MM.1S (cell line): Measurements from ENCODE around the gene FRAS1.

Experiments used
- DNase-seq: peaks from one replicate; pipeline ENCODE4 v3.0.0-alpha.2; 2015
- H2AFZ ChIP-seq: fragments of 300-600 bp; sonication (generic); 2 replicates; pipeline ENCODE4 v1.6.0; 2016; ENCODE audit warnings: antibody characterized with exemption, low read length
- H3F3A ChIP-seq: fragments of 300-600 bp; sonication (generic); 2 replicates; pipeline ENCODE4 v1.6.1; 2016; ENCODE audit warnings: mild to moderate bottlenecking, antibody characterized with exemption, low read length, moderate library complexity, mixed read lengths; ENCODE audit not compliant: insufficient read depth
- H3K27ac ChIP-seq: fragments of 300-600 bp; sonication (generic); 2 replicates; pipeline ENCODE4 v1.5.1; 2016; ENCODE audit warnings: mild to moderate bottlenecking, low read length
- H3K27me3 ChIP-seq: fragments of 300-600 bp; sonication (generic); replicated peaks from 2 replicates; pipeline ENCODE4 v1.6.0; 2016; ENCODE audit warnings: low read length; ENCODE audit not compliant: insufficient read depth
- H3K36me3 ChIP-seq: fragments of 300-600 bp; sonication (generic); replicated peaks from 2 replicates; pipeline ENCODE4 v1.6.1; 2016; ENCODE audit warnings: mild to moderate bottlenecking, low read length, mixed read lengths; ENCODE audit not compliant: insufficient read depth
- H3K4me1 ChIP-seq: fragments of 300-600 bp; sonication (generic); 2 replicates; pipeline ENCODE4 v1.6.1; 2016; ENCODE audit warnings: low read length, mixed read lengths
- H3K4me2 ChIP-seq: fragments of 300-600 bp; sonication (generic); 2 replicates; pipeline ENCODE4 v1.6.0; 2016; ENCODE audit warnings: low read depth, low read length
- H3K4me3 ChIP-seq: fragments of 300-600 bp; sonication (generic); 2 replicates; pipeline ENCODE4 v1.5.1; 2016; ENCODE audit warnings: low read length, mixed read lengths
- H3K79me2 ChIP-seq: fragments of 300-600 bp; sonication (generic); 2 replicates; pipeline ENCODE4 v1.6.1; 2016; ENCODE audit warnings: mixed run types, low read length, mixed read lengths
- H3K9ac ChIP-seq: fragments of 300-600 bp; sonication (generic); 2 replicates; pipeline ENCODE4 v1.6.1; 2016; ENCODE audit warnings: low read length, mixed read lengths
- H3K9me2 ChIP-seq: fragments of 300-600 bp; sonication (generic); replicated peaks from 2 replicates; pipeline ENCODE4 v1.6.1; 2016; ENCODE audit warnings: mild to moderate bottlenecking, low read length, mixed read lengths; ENCODE audit not compliant: insufficient read depth
- H3K9me3 ChIP-seq: fragments of 300-600 bp; sonication (generic); replicated peaks from 2 replicates; pipeline ENCODE4 v1.6.1; 2016; ENCODE audit warnings: mild to moderate bottlenecking, low read length, mixed read lengths; ENCODE audit not compliant: insufficient read depth
- H4K20me1 ChIP-seq: fragments of 300-600 bp; sonication (generic); 2 replicates; pipeline ENCODE4 v1.6.1; 2016; ENCODE audit warnings: mild to moderate bottlenecking, low read length, moderate library complexity, mixed read lengths; ENCODE audit not compliant: insufficient read depth
- EZH2 ChIP-seq: fragments of 300-600 bp; sonication (generic); optimal IDR thresholded peaks from 2 replicates; pipeline ENCODE3; 2017; ENCODE audit warnings: low read depth, mild to moderate bottlenecking, antibody characterized with exemption, low read length, mixed read lengths
- EZH2phosphoT487 ChIP-seq: fragments of 300-600 bp; sonication (generic); IDR thresholded peaks from 2 replicates; pipeline ENCODE4 v1.6.1; 2018; ENCODE audit warnings: antibody characterized with exemption, low read length
- TF ChIP-seq, protein P1 (sequence below): fragments of 300-600 bp; sonication (generic); IDR thresholded peaks from 2 replicates; pipeline ENCODE4 v1.5.1; 2016; ENCODE audit warnings: antibody characterized with exemption, low read length, mixed read lengths

The FRAS1 gene

DNA sequence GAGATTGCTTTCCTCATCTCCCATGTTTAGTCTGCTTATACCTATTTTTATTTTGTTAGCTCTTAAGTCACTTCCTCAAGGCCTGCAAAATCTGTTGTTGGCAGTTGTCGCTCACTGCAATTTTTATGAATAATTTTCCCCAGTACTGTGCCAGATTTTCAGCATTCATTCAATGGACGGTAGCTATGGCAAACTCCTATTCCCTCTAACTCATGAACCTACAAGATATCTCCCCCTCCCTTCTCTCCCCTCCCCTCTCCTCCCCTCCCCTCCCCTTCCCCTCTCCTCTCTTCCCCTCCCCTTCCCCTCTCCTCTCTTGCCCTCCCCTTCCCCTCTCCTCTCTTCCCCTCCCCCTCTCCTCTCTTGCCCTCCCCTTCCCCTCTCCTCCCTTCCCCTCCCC lies 160.4 kb downstream of the FRAS1 start:
- H3K9ac ChIP-seq: no peak overlapping the region
- H3K4me2 ChIP-seq: no peak overlapping the region
- no peaks in the 10 kb centered on the region for H3K79me2 ChIP-seq
- no peaks in the 10 kb centered on the region for H3K27me3 ChIP-seq
- no peak for DNase-seq
- no peaks in the 10 kb centered on the region for H3K4me1 ChIP-seq
- H3K4me3 ChIP-seq: no peak overlapping the region
- no peaks in the 10 kb centered on the region for H3K36me3 ChIP-seq
- no peaks in the 10 kb centered on the region for H4K20me1 ChIP-seq
- TF ChIP-seq EZH2 (no peak), EZH2phosphoT487 (no peak)
- TF ChIP-seq, protein P1, sequence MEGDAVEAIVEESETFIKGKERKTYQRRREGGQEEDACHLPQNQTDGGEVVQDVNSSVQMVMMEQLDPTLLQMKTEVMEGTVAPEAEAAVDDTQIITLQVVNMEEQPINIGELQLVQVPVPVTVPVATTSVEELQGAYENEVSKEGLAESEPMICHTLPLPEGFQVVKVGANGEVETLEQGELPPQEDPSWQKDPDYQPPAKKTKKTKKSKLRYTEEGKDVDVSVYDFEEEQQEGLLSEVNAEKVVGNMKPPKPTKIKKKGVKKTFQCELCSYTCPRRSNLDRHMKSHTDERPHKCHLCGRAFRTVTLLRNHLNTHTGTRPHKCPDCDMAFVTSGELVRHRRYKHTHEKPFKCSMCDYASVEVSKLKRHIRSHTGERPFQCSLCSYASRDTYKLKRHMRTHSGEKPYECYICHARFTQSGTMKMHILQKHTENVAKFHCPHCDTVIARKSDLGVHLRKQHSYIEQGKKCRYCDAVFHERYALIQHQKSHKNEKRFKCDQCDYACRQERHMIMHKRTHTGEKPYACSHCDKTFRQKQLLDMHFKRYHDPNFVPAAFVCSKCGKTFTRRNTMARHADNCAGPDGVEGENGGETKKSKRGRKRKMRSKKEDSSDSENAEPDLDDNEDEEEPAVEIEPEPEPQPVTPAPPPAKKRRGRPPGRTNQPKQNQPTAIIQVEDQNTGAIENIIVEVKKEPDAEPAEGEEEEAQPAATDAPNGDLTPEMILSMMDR: no peak
- no peaks in the 10 kb centered on the region for H3K9me2 ChIP-seq
- H3K9me3 ChIP-seq: no peaks in the 10 kb centered on the region
- H3K27ac ChIP-seq: no peak overlapping the region
- H3F3A ChIP-seq: no peaks in the 10 kb centered on the region
- no peak overlapping the region for H2AFZ ChIP-seq

DNA sequence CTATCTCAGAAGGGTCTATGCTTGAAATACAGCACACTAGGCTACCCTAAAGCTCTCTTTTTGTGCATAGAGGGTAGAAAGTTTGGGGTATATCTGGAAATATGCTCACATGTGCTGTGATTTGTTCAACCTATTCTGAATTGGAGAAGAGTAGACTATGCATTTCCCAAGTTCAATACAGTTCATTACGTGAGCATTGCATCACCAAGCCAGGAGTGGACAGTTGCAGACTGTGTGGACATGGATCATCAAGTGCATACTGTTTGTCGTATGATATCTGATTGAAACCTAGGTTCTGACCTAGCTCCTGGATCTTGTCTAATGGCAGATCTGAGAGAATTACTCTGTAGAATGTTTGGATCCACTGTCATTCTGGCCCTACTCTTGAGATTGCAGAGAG lies 161.1 kb downstream of the FRAS1 start:
- Histone ChIP-seq H3K27me3 (no peaks in the 10 kb centered on the region), H3F3A (no peaks in the 10 kb centered on the region)
- TF ChIP-seq, protein P1: no peak
- TF ChIP-seq EZH2phosphoT487: no peak
- TF ChIP-seq EZH2: no peak

DNA sequence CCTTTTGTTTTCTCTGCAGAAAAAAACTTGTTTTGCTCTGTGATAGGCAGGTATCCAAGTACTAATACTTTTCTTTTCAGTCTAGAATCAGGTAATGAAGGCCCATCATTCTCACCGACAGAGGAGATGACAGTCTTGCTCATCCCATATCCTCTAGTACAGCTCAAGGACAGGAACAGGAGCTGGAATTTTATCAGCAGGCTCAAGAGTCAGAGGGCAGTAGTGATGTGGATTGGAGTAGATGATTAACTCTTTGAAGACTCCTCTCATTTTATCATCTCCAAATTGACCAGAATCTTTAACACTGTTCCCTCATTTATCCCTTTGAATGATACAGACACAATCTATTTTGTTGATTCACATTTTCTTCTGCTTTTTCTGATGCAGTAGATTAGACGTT lies 162.7 kb downstream of the FRAS1 start:
- H3K36me3 ChIP-seq: no peaks in the 10 kb centered on the region
- no peak for DNase-seq
- TF ChIP-seq EZH2 (no peak), EZH2phosphoT487 (no peak)
- TF ChIP-seq, protein P1: no peak
- no peaks in the 10 kb centered on the region for H3F3A ChIP-seq
- no peaks in the 10 kb centered on the region for H3K4me1 ChIP-seq
- H3K27ac ChIP-seq: no peak overlapping the region
- H2AFZ ChIP-seq: no peak overlapping the region
- H3K79me2 ChIP-seq: no peaks in the 10 kb centered on the region
- no peak overlapping the region for H3K4me2 ChIP-seq
- H3K9ac ChIP-seq: no peak overlapping the region
- no peaks in the 10 kb centered on the region for H3K9me2 ChIP-seq
- H3K4me3 ChIP-seq: no peak overlapping the region
- H3K27me3 ChIP-seq: no peaks in the 10 kb centered on the region
- no peaks in the 10 kb centered on the region for H3K9me3 ChIP-seq
- no peaks in the 10 kb centered on the region for H4K20me1 ChIP-seq

More for the DNA sequence above, 161.1 kb downstream of the FRAS1 start:
- H3K9me3 ChIP-seq: no peaks in the 10 kb centered on the region
- no peaks in the 10 kb centered on the region for H4K20me1 ChIP-seq
- no peak overlapping the region for H2AFZ ChIP-seq
- H3K9me2 ChIP-seq: no peaks in the 10 kb centered on the region
- no peaks in the 10 kb centered on the region for H3K79me2 ChIP-seq
- H3K9ac ChIP-seq: no peak overlapping the region
- no peaks in the 10 kb centered on the region for H3K4me1 ChIP-seq
- no peak overlapping the region for H3K4me3 ChIP-seq
- H3K36me3 ChIP-seq: no peaks in the 10 kb centered on the region
- no peak overlapping the region for H3K4me2 ChIP-seq
- no peak for DNase-seq
- no peak overlapping the region for H3K27ac ChIP-seq
